Heart right ventricle (tissue), 16 donors: ENCODE measurements around the gene COL16A1. TPM values are rescaled to one million over a fixed set of nuclear protein-coding genes. Genes with fewer than 3 reads are reported as not detected.

Experiments used
- ATAC-seq, 8 donors: fragments of 200-7000 bp; cut with Tn5 transposase; one replicate each; pipeline ENCODE4 v1.9.1; 2020; ENCODE audit warnings: mild to moderate bottlenecking in 8 of 8, moderate library complexity in 8 of 8, moderate number of reproducible peaks in 1 of 8
- DNase-seq, 2 donors: peaks; one replicate each; pipeline ENCODE4 v3.0.0-alpha.2; 2020
- H3K27ac ChIP-seq, 10 donors: fragments of 200-600 bp; sonication (generic) in 2 of 10; one replicate each; pipeline versions ENCODE4 v1.5.0 to v1.8.0; 2020 to 2022; ENCODE audit warnings: mild to moderate bottlenecking in 3 of 10
- H3K27me3 ChIP-seq, 7 donors: fragments of 200-600 bp; one replicate each; pipeline ENCODE4 v1.8.0; 2021 to 2022; ENCODE audit warnings: mild to moderate bottlenecking in 2 of 7
- H3K36me3 ChIP-seq, 9 donors: fragments of 200-600 bp; sonication (generic) in 1 of 9; one replicate each; pipeline versions ENCODE4 v1.5.0 to v1.8.0; 2020 to 2022; ENCODE audit warnings: mild to moderate bottlenecking in 2 of 9
- H3K4me1 ChIP-seq, 9 donors: fragments of 200-600 bp; sonication (generic) in 1 of 9; one replicate each; pipeline versions ENCODE4 v1.5.0 to v1.8.0; 2020 to 2022; ENCODE audit warnings: mild to moderate bottlenecking in 4 of 9
- H3K4me3 ChIP-seq, 10 donors: fragments of 200-600 bp; sonication (generic) in 2 of 10; one replicate each; pipeline versions ENCODE4 v1.5.0 to v1.8.0; 2020 to 2022; ENCODE audit warnings: mild to moderate bottlenecking in 7 of 10, moderate library complexity in 2 of 10
- H3K9me3 ChIP-seq, 11 donors: fragments of 200-600 bp in 10 of 11; sonication (generic) in 2 of 11; one replicate each; pipeline versions ENCODE4 v1.5.0 to v1.8.0; 2013 to 2022; ENCODE audit warnings: mild to moderate bottlenecking in 2 of 11, control low read depth in 1 of 11, moderate library complexity in 1 of 11
- WGBS, 2 donors: extraction: QIAGEN DNeasy Blood & Tissue Kit; methylation state at CpG; one replicate each; pipeline ENCODE4 v1.1.7; 2013; ENCODE audit warnings: inconsistent platforms in 1 of 2; 5-methylcytosine and 5-hydroxymethylcytosine counted together
- intact Hi-C, 10 donors: fragments of 100-400 bp; cut with DNase I; formaldehyde crosslinking; loops; one replicate each; pipeline versions ENCODE4 v1.11.1 to v1.14.2; 2022
- polyA plus RNA-seq, 2 donors: library from polyadenylated mRNA; stranded (reverse); fragments of 200-250 nt; gene quantifications; one replicate each; pipeline ENCODE4 v1.2.3, GENCODE V29; 2013
- total RNA-seq, 10 donors: library from RNA; stranded (reverse); fragmentation: NEBNext Ultra II Directional in 3 of 10; extraction: Animal tissue kit (Norgen Biotek cat#: 25700) in 3 of 10; gene quantifications; one replicate each; pipeline versions ENCODE4 v1.2.1 to v1.2.4, GENCODE V29; 2021 to 2023
- TF ChIP-seq, protein P1 (sequence below), 9 donors: fragments of 200-600 bp; sonication (generic) in 2 of 9; IDR thresholded peaks; one replicate each; pipeline versions ENCODE4 v1.5.0 to v1.8.0; 2021 to 2022; ENCODE audit warnings: antibody characterized with exemption in 9 of 9, mild to moderate bottlenecking in 5 of 9, moderate library complexity in 1 of 9
- donor health status: Arrhythmogenic right ventricular cardiomyopathy.
- donor health status: ischemic (EF 13 %, LVEDD 7.1; RV severe dilation, severe dysfunction).
- donor health status: healthy with polysubstance abuse.
- donor health status: DM: no; HTN: yes; CAD: no.
- donor health status: DM: no; HTN: no; CAD: no.
- donor health status: ischemic (EF 25% LVEDD 6.9; RV normal size, moderate dysfunction).
- donor health status: ischemic (EF 25% LVEDD 5.7; RV mildly dilated, moderate dysfunction).
- donor health status: healthy.
- donor health status: DM: yes; HTN: yes; CAD: no.
- donor health status: Ischemic cardiomyopathy.
- donor health status: ischemic (EF 35%, LVEDD 5.7; RV mildly dilated, moderate dysfunction).
- donor health status: nonischemic (EF 11% LVEDD 7.7; RV severe dilation, severe dysfunction).
- donor health status: DM: yes; HTN: yes; CAD: no.
- donor health status: PGD.
- donor health status: ischemic (EF 29% LVEDD 5.4; RV normal size, mild dysfunction).
- donor health status: nonischemic (EF 23%, LVEDD 6.1; RV moderate dilation, normal function).

The COL16A1 gene
- total and polyA plus RNA-seq, 12 donors, result 7.4 to 35.3 (median 16.6) TPM

DNA sequence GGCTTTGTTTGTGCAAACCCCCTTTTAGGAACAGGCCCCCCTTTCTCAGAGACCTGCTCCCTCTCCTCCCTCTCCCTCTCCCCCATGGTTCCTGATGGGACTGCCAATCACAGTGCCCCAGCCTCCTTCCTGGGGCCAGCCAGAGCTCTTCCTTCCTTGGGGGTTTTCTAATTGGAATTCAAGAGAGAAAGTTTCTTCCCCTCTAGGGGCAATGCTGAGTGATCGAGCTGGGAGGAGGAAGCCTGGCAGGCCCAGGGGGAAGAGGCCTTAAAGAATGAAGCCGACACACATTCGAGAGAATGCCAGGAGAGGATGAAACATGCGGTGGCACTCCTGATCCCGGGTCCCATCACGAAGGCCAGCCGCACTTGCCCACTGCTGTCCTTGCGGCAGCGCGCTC lies 21.3 kb upstream of the COL16A1 start:
- no peaks in the 10 kb centered on the region for H3K4me1 ChIP-seq
- DNase-seq (no peak), ATAC-seq (no peak)
- H3K27me3 ChIP-seq, result peaks cover 0 to 13% (median 0%) of the 10 kb centered on the region in 7 donors
- H3K4me3 ChIP-seq, result no peak overlapping the region
- 84 to 86% methylated on average over 10 of the region's 10 CpGs for WGBS, 2 donors
- H3K27ac ChIP-seq, result no peak overlapping the region
- no peaks in the 10 kb centered on the region for H3K36me3 ChIP-seq
- intact Hi-C loops, result no loop called here
- no peaks in the 10 kb centered on the region for H3K9me3 ChIP-seq
- TF ChIP-seq, protein P1, sequence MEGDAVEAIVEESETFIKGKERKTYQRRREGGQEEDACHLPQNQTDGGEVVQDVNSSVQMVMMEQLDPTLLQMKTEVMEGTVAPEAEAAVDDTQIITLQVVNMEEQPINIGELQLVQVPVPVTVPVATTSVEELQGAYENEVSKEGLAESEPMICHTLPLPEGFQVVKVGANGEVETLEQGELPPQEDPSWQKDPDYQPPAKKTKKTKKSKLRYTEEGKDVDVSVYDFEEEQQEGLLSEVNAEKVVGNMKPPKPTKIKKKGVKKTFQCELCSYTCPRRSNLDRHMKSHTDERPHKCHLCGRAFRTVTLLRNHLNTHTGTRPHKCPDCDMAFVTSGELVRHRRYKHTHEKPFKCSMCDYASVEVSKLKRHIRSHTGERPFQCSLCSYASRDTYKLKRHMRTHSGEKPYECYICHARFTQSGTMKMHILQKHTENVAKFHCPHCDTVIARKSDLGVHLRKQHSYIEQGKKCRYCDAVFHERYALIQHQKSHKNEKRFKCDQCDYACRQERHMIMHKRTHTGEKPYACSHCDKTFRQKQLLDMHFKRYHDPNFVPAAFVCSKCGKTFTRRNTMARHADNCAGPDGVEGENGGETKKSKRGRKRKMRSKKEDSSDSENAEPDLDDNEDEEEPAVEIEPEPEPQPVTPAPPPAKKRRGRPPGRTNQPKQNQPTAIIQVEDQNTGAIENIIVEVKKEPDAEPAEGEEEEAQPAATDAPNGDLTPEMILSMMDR (IDR thresholded peaks at IDR 0.05), result no peak

- no peak overlapping the region for H3K27ac ChIP-seq
- ATAC-seq (peak in 3 of 8 donors; percentile 32 to 59 (median 33)), DNase-seq (peak; percentile 69 to 70)
- no peak overlapping the region for H3K4me3 ChIP-seq
- H3K9me3 ChIP-seq, result no peaks in the 10 kb centered on the region
- peaks cover 0 to 15% (median 0%) of the 10 kb centered on the region in 7 donors for H3K27me3 ChIP-seq
- no peaks in the 10 kb centered on the region for H3K4me1 ChIP-seq
- intact Hi-C loops, result no loop called here
- WGBS, 2 donors, result 35 to 40% methylated on average over 5 of the region's 5 CpGs
- H3K36me3 ChIP-seq, result no peaks in the 10 kb centered on the region
- TF ChIP-seq, protein P1 (IDR thresholded peaks at IDR 0.05), result no peak
Observed at GRCh38 chr1:31723828-31724359, 20.1 kb upstream of the COL16A1 start.

- ATAC-seq (no peak), DNase-seq (no peak)
- peaks cover 0 to 40% (median 0%) of the 10 kb centered on the region in 7 donors for H3K27me3 ChIP-seq
- peaks cover 10 to 28% (median 19%) of the 10 kb centered on the region in 9 donors for H3K4me1 ChIP-seq
- intact Hi-C loops, result loop anchor here in 7 of 10 donors (5.0 to 10.0 kb wide), 6 partner anchors 34 to 69 kb away; no protein-coding TSS in a partner anchor
- no peaks in the 10 kb centered on the region for H3K36me3 ChIP-seq
- H3K9me3 ChIP-seq, result no peaks in the 10 kb centered on the region
- 78% methylated on average over 4 of the region's 4 CpGs for WGBS, 2 donors
- TF ChIP-seq, protein P1 (IDR thresholded peaks at IDR 0.05), result no peak
- H3K4me3 ChIP-seq, result no peak overlapping the region
- no peak overlapping the region for H3K27ac ChIP-seq
Observed at GRCh38 chr1:31718327-31718897, 14.6 kb upstream of the COL16A1 start.

GRCh38 chr1:31717341-31717740 lies 13.5 kb upstream of the COL16A1 start:
- 82 to 85% methylated on average over 6 of the region's 6 CpGs for WGBS, 2 donors
- Histone ChIP-seq H3K9me3 (no peaks in the 10 kb centered on the region), H3K27ac (no peak overlapping the region), H3K4me3 (no peak overlapping the region), H3K27me3 (peaks cover 0 to 40% (median 0%) of the 10 kb centered on the region in 7 donors), H3K36me3 (no peaks in the 10 kb centered on the region), H3K4me1 (peaks cover 10 to 39% (median 27%) of the 10 kb centered on the region in 9 donors)
- no peak for ATAC-seq
- intact Hi-C loops, result loop anchor here in 7 of 10 donors (5.0 to 10.0 kb wide), 6 partner anchors 35 to 70 kb away; no protein-coding TSS in a partner anchor
- DNase-seq, result no peak
- TF ChIP-seq, protein P1 (IDR thresholded peaks at IDR 0.05), result no peak
